Measurements from ENCODE around the gene BPHL. TPM values are rescaled to one million over a fixed set of nuclear protein-coding genes. Genes with fewer than 3 reads are reported as not detected.

Gene BPHL
- total RNA-seq, 2 experiments from 2014 or later, result 9.7 to 20.9 TPM

DNA sequence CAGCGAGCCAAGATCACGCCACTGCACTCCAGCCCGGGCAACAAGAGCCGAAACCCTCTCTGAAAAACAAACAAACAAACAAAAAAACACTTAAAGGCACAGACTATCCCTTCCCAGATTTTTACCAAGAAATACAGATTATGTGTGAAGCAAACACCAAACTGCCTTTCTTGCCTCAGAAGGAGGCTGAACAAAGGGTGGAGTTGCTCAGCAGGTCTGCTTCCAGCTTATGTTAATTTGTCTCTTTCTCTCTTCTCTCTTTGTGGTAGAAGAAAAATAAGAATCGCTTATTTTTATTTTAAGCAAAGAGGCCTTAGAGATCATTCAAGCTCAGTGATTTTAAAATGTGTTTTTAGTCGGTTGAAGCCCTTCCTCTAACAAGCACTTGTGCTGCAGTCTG, 24.6 kb downstream of the BPHL start:
- Histone ChIP-seq H3K4me3 (ENCODE audit: low read depth, low read length, poor library complexity, severe bottlenecking) (no peak overlapping the region), H3K4me2 (ENCODE audit: low read length) (no peak overlapping the region), H3K9me2 (ENCODE audit: insufficient read depth, low read length) (no peaks in the 10 kb centered on the region), H3K9me3 (ENCODE audit: low read length) (no peaks in the 10 kb centered on the region), H2AFZ (ENCODE audit: low read length) (no peak overlapping the region), H3K36me3 (ENCODE audit: insufficient read depth, low read length) (no peaks in the 10 kb centered on the region; the same call in 1 of the 2 replicates), H4K20me1 (ENCODE audit: insufficient read depth, low read length) (no peaks in the 10 kb centered on the region), H3K27ac (ENCODE audit: low read depth, low read length, poor library complexity, severe bottlenecking) (no peak overlapping the region), H3K4me1 (ENCODE audit: insufficient read depth, low read length, poor library complexity, severe bottlenecking) (peaks cover 17% of the 10 kb centered on the region), H3K79me2 (ENCODE audit: insufficient read depth, low read depth, low read length) (no peaks in the 10 kb centered on the region)
- TF ChIP-seq, protein P1, sequence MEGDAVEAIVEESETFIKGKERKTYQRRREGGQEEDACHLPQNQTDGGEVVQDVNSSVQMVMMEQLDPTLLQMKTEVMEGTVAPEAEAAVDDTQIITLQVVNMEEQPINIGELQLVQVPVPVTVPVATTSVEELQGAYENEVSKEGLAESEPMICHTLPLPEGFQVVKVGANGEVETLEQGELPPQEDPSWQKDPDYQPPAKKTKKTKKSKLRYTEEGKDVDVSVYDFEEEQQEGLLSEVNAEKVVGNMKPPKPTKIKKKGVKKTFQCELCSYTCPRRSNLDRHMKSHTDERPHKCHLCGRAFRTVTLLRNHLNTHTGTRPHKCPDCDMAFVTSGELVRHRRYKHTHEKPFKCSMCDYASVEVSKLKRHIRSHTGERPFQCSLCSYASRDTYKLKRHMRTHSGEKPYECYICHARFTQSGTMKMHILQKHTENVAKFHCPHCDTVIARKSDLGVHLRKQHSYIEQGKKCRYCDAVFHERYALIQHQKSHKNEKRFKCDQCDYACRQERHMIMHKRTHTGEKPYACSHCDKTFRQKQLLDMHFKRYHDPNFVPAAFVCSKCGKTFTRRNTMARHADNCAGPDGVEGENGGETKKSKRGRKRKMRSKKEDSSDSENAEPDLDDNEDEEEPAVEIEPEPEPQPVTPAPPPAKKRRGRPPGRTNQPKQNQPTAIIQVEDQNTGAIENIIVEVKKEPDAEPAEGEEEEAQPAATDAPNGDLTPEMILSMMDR (conservative IDR thresholded peaks at IDR 0.05; ENCODE audit: low read length), result no peak
- no peak for TF ChIP-seq EZH2phosphoT487 (IDR thresholded peaks at IDR 0.05; ENCODE audit: borderline replicate concordance, low read depth, low read length)
- ChIA-PET CTCF (ENCODE audit: unreplicated experiment) (no interaction called here), POLR2A (no interaction called here)
- no TSS peak for BruUV-seq (replicated peaks)
- intact Hi-C loops (cut with micrococcal nuclease; ENCODE audit: unreplicated experiment), result no loop called here
- DNase-seq (ENCODE audit: low spot score), result no peak

DNA sequence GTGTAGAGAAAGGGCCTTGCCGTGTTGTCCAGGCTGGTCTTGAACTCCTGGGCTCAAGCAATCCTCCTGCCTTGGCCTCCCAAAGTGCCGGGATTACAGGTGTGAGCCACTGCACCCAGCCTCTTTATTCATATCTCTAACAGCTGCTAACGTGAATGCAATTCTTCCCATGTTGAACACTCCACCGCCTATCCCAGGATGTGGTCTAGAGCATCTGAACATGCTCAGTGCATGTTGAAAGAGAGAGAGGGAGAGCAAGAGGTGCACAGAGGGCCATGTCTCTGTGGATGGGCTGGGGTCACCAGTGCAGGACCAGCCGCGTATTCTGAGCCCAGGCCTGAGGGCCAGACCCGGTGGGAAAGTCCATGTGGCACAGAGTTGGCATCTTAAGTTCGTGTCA, 26.1 kb downstream of the BPHL start:
- ChIA-PET POLR2A (no interaction called here), CTCF (ENCODE audit: unreplicated experiment) (no interaction called here)
- BruUV-seq (replicated peaks), result no TSS peak
- H4K20me1 ChIP-seq (ENCODE audit: insufficient read depth, low read length), result no peaks in the 10 kb centered on the region
- H2AFZ ChIP-seq (ENCODE audit: low read length), result no peak overlapping the region
- no peak overlapping the region for H3K4me3 ChIP-seq (ENCODE audit: low read depth, low read length, poor library complexity, severe bottlenecking)
- no peaks in the 10 kb centered on the region for H3K79me2 ChIP-seq (ENCODE audit: insufficient read depth, low read depth, low read length)
- intact Hi-C loops (cut with micrococcal nuclease; ENCODE audit: unreplicated experiment), result no loop called here
- no peaks in the 10 kb centered on the region for H3K9me2 ChIP-seq (ENCODE audit: insufficient read depth, low read length)
- TF ChIP-seq, protein P1 (conservative IDR thresholded peaks at IDR 0.05; ENCODE audit: low read length), result no peak
- TF ChIP-seq EZH2phosphoT487 (IDR thresholded peaks at IDR 0.05; ENCODE audit: borderline replicate concordance, low read depth, low read length), result no peak
- H3K27ac ChIP-seq (ENCODE audit: low read depth, low read length, poor library complexity, severe bottlenecking), result no peak overlapping the region
- no peaks in the 10 kb centered on the region for H3K9me3 ChIP-seq (ENCODE audit: low read length)
- no peaks in the 10 kb centered on the region; the same call in 1 of the 2 replicates for H3K36me3 ChIP-seq (ENCODE audit: insufficient read depth, low read length)
- DNase-seq (ENCODE audit: low spot score), result no peak
- no peak overlapping the region for H3K4me2 ChIP-seq (ENCODE audit: low read length)
- H3K4me1 ChIP-seq (ENCODE audit: insufficient read depth, low read length, poor library complexity, severe bottlenecking), result peaks cover 4% of the 10 kb centered on the region

DNA sequence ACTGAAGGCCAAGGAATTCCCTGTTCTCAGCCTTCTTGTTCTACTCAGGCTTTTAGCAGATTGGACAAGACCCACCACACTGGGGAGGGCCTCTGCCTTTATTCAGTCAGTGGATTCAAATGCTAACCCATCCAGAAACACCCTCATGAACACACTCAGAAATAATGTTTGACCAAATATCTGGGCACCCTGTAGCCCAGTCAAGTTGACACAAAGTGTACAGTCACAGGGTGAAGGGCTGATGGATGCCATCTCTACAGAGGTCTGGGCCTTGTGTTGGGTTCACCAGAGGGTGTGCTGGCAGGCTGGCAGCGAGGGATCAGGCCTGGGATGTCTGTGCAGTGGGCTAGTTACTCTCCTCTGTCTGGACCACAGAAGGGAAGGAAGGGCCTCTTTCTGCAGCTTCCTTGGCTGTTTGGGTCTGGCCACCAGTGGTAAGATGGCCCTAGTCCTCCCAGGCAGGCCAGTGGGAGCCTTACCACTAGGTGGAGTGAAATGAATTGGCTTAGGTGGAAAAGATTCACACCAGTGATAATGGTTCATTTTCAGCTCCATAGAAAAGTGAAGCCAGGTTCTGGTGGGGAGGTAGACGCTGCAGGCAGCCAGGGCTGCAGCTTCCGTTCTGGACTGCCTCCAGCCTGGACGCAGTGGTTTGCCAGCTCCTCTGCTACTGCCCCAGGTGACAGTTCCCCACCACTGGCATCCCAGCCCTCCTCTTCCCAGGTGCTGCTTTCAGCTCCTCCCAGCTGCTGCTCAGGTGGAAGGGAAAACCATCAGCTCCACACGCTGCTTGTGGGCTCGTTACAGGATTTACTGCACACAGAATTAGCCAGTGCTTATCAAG, 29.6 kb downstream of the BPHL start:
- Histone ChIP-seq H3K36me3 (ENCODE audit: insufficient read depth, low read length) (peaks cover under 1% of the 10 kb centered on the region; the same call in 1 of the 2 replicates), H4K20me1 (ENCODE audit: insufficient read depth, low read length) (no peaks in the 10 kb centered on the region), H3K4me1 (ENCODE audit: insufficient read depth, low read length, poor library complexity, severe bottlenecking) (peaks cover 20% of the 10 kb centered on the region), H3K9me2 (ENCODE audit: insufficient read depth, low read length) (no peaks in the 10 kb centered on the region), H2AFZ (ENCODE audit: low read length) (no peak overlapping the region), H3K27ac (ENCODE audit: low read depth, low read length, poor library complexity, severe bottlenecking) (no peak overlapping the region), H3K4me3 (ENCODE audit: low read depth, low read length, poor library complexity, severe bottlenecking) (no peak overlapping the region), H3K79me2 (ENCODE audit: insufficient read depth, low read depth, low read length) (no peaks in the 10 kb centered on the region), H3K4me2 (ENCODE audit: low read length) (no peak overlapping the region), H3K9me3 (ENCODE audit: low read length) (no peaks in the 10 kb centered on the region)
- TF ChIP-seq EZH2phosphoT487 (IDR thresholded peaks at IDR 0.05; ENCODE audit: borderline replicate concordance, low read depth, low read length), result no peak
- TF ChIP-seq, protein P1 (conservative IDR thresholded peaks at IDR 0.05; ENCODE audit: low read length), result peak; percentile 37; the same call in 1 of the 2 replicates
- intact Hi-C loops (cut with micrococcal nuclease; ENCODE audit: unreplicated experiment), result no loop called here
- CTCF ChIA-PET (ENCODE audit: unreplicated experiment), result no interaction called here
- DNase-seq (ENCODE audit: low spot score), result no peak
- no TSS peak for BruUV-seq (replicated peaks)
- POLR2A ChIA-PET, result interaction anchor here (2.3 to 2.8 kb wide), 2 partner anchors 9 kb away, joined by 7 to 13 read pairs; partner anchors contain the start of gene TUBB2A
